ENCODE measurements around the gene DNPH1.

DNA sequence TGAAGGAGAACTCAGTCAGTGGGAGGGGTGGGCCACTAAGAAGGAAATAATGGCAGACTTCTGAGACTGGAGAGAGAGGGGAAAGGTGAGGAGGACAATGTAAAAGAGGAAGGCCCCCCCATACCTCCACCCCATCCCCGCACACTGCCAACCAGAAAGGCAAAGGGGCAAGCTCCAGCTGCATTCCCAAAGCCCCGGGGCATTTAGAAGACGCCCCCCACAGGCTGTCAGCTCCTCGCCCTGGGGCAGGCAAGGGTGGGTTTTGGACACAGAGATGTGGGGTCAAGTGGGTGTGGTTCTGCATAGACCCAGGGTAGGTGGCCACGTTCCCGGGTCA lies 48.0 kb upstream of the DNPH1 start:
- TF ChIP-seq POLR2A (IDR thresholded peaks at IDR 0.05; ENCODE audit: low read length) (no peak), CHD4 (IDR thresholded peaks at IDR 0.05; ENCODE audit: borderline replicate concordance) (no peak)
- TF ChIP-seq, protein P1, sequence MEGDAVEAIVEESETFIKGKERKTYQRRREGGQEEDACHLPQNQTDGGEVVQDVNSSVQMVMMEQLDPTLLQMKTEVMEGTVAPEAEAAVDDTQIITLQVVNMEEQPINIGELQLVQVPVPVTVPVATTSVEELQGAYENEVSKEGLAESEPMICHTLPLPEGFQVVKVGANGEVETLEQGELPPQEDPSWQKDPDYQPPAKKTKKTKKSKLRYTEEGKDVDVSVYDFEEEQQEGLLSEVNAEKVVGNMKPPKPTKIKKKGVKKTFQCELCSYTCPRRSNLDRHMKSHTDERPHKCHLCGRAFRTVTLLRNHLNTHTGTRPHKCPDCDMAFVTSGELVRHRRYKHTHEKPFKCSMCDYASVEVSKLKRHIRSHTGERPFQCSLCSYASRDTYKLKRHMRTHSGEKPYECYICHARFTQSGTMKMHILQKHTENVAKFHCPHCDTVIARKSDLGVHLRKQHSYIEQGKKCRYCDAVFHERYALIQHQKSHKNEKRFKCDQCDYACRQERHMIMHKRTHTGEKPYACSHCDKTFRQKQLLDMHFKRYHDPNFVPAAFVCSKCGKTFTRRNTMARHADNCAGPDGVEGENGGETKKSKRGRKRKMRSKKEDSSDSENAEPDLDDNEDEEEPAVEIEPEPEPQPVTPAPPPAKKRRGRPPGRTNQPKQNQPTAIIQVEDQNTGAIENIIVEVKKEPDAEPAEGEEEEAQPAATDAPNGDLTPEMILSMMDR (IDR thresholded peaks at IDR 0.05): no peak
